Right renal cortex interstitium (tissue), 3 donors: ENCODE data around the gene COL1A1. TPM values are rescaled to one million over a fixed set of nuclear protein-coding genes. Genes with fewer than 3 reads are reported as not detected.

Experiments
- DNase-seq, 3 donors: peaks; one replicate each; pipeline ENCODE4 v3.0.0-alpha.2; 2013; ENCODE audit warnings: low read depth in 3 of 3, low spot score in 2 of 3
- polyA plus RNA-seq, 3 donors: library from polyadenylated mRNA; unstranded; fragments of 120-200 nt; gene quantifications; one replicate each; pipeline ENCODE4 v1.2.1, GENCODE V29; 2013; ENCODE audit not compliant: insufficient read length in 3 of 3

The COL1A1 gene
- polyA plus RNA-seq, 3 donors: 367 to 390 (median 375) TPM

DNA sequence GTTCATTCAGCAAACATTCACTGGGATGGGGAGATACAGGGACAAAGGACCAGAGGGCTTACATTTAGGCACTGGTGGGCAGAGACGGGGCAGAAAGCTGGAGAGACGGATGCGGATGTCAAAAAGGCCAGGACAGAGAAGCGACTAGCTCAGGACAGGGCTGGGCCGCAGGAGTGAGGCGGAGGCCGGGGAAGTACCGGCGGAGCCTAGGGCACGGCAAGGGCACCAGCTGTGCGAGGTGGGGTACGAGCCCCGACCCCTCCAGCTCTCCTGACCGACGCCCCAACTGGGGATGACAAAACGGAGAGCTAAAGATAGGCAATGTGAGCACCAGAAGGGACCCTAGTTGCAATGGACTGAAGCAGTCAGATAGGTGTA, 39.5 kb downstream of the COL1A1 start:
- no peak for DNase-seq

DNA sequence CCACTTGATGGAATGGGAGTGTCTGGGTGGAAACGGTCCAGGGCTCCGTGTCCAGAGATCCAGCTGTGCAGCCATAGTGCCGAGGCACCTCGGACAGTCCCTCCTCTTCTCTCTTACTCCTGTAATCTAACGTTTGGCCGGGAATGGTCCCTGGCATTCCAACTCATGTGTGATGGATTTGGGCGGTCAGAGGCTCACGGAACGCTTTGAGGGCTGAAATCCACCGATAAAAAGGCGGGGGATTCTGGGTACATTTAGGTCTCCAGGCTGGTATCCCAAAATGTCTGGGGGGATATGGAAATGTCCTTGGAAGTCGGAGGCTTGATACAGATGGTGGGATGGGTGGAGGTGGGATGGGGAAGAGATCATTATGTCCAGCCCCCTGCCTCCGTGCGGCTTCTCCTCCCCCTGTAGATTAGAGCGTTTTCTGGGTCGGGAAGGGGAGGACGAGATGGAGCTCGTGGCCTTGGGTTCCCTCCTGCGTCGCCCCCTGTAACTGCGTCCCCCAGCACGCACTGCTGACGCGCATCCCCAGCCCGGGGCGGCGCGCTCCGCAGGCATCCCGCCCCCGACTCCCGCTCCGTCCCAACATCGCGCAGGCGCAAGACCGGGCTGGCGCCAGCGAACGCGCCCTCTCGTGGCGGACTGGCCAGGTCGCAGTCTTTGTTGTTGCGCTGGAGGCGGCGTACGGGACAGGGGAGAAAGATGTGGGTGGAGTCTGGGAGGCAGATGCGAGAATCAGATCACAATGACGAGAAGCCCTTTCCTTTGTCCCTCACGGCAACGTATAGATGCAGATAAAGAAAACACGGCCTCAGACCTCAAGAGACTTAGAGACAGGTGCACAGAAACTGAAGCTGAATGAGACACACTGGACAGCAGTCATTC, 40.2 kb downstream of the COL1A1 start:
- DNase-seq: peak in 2 of 3 donors; percentile 84 to 89

DNA sequence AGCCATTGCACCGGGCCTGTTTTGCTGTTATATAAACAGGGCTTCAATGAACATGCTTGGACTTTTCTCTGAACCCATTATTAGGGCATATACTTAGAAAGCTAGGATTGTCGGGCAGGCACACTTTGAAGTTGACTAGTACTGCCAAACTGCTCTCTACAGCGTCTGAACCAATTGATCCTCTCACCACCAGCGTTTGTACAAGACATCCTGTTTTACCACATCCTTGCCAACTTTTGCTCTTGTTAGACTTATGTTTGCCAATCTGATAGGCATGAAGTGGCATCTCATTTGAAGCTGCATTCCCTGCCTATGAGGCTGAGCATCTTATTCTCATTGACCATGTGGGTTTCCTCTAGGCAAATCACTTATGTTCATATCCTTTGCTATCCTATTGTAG, 43.5 kb downstream of the COL1A1 start:
- DNase-seq: no peak

DNA sequence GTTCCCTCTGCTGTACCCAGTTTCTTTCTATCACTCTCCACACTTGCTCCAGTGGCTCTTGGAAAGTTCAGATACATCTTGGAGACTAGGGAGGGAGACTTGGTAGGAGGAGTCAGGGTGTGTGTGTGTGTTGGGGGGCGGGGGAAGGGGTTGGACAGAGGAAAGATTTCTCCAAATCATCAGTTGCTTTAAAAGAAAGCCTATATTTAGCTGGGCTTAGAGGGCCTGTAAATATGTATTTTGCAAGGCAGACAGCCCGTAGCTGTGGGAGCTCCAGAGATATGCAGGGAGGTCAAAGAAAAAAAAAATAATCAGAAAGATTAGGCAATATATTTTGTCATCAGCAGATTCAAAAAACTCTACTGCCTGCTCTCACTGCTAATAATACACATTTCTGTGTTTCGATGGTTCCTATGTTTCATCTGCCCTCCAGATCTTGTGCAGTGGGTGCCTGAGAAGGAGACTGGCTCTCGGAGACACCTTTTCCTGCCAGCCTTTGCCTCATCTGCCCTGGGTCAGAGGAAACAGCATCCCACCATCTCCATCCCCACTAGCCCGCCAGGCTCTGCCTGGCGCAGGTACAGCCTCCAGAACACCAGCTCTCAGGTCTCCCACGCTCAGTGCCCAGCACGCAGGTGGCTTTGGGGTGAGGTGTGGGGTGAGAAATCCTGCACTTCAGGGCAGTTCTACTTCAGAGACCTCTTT, 46.2 kb downstream of the COL1A1 start:
- no peak for DNase-seq

DNA sequence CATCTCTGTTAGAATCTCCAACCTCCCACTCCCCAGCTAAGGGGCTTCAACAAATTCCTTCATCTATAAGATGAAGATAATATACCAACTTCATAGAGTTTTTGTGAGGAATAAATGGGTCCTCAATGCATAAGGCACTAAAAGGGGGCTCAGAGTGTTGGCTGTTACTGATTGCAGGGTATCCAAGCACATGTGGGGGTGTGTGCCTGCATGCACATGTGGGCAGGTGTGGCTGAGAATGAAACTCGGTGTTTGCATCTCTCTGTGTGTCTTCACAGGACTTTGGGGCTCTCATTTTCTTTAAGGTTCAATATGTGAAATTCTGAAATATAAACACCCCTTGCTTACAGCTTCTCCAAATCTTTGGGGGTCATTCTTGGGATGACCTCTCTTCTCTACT, 46.8 kb downstream of the COL1A1 start:
- DNase-seq: no peak

DNA sequence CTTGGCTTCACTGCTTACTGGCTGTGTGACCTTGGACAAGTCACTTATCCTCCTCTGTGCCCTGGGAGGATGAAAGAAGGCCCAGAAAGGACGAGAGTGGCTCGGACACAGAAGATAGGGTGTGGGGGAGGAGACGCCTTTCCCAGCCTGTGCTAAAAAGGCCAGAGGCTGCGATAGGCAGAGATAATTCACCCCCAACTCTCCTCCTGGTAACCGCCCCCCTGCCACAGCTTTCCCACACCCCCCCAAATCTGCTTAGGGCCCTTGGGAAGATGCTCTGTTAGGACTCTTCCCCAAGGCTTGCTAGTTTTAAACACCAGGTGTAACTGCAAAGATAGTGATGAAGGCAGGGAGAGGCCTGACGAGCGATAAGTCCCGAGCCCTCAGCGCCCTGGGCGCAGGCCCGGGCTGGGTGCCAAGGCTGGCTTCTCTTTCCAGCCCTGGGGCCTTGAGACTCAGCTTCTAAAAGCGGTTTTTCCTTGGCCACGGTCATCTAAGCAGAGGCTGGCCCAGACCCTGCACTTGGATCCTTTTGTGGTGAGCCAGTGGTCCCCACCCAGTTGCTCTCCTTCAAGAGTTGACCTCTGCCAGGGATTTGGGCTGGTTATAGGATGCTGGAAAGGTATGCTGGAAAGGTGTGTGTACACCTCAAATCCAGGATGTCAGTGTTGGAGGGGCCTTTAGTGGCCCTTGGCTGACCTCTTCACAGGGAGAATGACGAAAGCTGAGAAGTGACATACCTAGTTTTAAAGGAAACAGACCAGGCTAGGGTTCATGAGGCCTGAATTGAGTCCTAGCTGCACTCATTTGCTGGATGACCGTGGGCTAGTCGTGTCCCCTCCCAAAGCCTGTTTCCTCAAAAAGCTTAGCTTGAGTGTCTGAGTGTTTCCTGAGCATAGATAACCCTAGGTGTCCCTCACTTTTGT, 47.5 kb downstream of the COL1A1 start:
- no peak for DNase-seq

DNA sequence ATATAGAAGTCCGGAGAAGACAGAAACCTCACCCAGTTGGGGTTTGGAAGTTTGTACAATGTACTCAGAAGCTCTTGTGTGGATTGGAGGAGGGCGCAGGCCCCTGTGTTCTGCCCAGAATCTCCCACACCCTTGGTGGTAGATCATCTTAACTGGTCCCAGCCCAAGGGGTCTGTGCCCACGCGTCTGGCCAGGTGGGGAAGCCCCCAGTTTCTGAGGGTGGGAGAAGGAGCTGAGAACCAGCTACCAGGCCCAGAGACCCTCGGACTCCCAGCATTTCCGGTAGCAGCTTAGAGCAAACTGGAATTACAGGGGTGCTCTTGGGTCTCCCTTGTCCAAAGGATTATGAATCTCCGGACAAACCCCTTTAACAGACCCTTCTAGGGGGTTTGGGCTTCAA, 48.7 kb downstream of the COL1A1 start:
- DNase-seq: no peak

DNA sequence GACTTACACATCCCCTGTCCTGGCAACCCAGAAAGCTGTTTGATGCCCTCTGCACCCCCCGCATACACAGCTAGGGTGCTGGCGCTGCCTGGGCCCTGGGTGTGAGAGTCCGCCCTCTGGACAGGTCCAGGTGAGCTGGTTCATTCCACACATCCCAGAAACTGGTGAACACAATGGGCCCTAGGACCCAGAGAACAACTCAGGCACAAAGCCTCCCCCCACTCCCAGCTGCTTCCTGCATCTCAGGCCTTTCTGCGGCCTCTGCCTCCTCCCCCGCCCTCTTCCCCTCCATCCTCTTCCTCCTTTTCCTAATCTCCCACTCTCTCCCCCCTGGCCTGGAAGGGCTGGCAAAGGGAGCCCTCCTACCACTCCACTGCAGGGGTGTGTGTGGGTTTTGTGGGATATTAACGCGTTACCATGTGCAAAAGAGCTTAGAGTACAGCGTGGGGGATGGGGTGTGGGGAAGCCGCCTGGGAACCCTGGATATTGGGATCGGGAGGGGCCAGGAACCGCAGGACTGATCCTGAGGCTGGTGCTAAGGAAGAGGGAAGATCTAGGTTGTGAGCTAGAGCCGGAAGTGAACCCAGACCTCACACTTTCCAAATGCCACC, 49.4 kb downstream of the COL1A1 start:
- peak in 1 of 3 donors; percentile 89 for DNase-seq

DNA sequence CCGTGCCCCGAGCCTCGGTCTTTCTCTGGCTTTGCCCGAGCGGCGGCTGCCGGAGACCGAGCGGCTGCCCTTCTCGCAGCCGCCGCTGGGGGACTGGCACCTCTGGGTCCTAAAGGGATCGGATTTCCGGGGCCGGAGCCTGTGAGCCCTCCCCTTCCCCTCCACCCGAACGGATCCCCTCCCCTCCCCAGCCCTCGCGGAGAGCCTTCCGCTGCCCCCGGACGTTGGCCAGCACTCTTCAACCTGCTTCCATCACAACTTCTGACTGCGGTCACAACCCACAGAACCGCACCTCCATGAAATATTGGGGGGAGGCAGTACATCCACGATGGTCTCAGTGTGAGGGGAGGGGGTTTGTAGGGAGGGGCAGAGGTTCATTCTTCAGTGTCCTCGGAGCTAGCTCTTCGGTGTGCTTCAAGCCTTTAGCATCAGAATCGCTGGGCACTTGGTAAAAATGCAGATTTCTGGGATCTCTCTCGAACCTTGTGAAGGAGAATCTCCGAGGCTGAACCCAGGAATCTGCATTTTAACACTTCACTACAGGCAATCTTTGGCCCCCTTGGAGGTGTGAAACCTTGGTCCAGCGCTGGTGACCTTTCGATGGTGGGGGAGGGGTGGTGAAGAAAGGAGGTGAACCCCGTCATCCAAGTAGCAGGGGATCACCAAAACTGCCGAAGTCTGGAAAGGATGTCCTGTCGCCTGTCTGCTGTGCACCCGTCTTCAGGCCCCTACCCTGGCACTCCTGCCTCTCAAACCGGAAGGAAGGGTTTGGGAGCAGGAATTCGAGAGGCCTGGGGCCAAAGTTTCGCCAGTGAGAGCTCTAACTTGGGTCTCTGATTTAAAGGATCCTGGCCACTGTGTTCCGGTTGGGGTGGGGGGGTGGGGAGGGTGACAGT, 50.1 kb downstream of the COL1A1 start:
- peak in 1 of 3 donors; percentile 86 for DNase-seq

DNA sequence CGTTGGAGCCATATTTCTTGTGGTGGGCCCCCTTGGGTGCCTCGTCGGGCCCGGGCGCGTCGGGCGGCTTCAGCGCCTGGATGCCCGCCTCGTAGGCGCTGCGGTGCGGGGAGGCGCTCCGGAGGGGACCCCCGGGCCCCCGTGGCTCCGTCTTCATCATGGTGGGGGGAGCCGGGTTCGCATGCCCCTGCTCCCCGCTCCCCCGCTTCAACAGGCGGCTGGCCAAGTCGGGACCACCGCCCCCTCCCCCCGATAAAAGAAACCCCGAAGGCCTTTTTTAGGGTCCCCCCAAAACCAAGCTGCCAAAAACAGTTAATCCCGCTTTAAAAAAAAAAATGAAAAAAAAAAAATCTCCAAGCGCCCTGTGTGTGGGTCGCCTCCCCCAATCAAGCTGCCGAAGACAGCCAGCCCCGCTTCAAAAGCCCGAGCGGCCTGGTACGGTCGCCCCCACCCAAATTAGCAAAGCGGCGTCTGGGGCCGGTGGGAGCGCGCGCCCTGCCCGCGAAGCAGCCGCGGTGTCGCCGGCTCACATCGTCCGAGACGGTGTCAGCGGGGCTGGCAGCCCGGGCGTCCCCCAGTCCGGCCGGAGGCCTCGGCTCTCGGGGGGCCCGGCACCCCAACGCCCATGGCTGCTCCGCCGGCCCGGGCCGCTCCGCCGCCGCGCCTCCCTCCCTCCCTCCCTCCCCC, 50.9 kb downstream of the COL1A1 start, which contains the start of gene PPP1R9B:
Gene PPP1R9B, minus strand, starts transcription at position 324 of the 687 bp plus-strand sequence. Its CDS starts 164 bp downstream, at position 160.
- no peak for DNase-seq

DNA sequence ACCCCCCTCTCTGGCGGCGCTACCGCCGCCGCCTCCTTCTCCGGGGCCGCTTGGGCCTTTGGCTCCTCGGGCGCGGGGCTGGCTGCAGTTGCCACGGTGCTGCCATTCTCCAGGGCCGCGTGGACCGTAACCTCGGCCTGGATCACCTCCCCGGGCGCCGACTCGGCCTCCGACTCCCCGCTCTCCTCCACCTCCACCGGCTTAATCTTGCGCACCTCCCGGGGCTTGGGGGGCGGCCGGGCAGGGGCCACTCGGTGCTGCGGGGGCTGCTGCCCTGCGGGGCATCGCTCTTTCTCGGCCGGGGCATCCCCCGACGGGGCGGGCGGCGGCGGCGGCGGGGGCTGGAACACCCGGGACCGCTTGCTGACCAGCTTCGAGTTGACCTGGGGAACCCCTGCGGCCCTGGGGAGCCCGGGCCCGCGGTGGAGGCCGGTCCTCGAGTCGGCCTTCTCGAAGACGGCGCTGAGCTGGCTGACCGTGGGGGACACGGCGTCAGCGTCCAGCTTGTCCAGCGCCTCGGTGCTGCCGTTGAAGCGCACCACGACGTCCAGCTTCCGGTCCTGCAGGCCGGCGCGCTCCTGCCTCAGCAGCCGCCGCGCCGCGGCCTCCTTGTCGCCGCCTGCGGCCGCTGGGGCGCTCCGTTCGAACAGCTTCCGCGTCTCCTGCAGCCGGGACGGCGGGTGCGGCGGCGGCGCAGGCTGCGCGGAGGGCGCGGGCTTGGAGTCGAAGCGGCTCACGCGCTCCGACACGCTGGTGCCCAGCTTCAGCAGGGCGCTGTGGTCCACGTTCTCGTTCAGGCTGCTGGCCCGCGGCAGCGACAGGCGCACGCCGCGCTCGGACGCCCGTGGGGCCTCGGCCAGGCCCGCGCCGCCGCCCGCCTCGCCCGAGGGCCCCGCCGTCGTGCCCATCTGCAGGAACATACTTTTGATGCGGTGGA, 51.7 kb downstream of the COL1A1 start:
- no peak for DNase-seq

DNA sequence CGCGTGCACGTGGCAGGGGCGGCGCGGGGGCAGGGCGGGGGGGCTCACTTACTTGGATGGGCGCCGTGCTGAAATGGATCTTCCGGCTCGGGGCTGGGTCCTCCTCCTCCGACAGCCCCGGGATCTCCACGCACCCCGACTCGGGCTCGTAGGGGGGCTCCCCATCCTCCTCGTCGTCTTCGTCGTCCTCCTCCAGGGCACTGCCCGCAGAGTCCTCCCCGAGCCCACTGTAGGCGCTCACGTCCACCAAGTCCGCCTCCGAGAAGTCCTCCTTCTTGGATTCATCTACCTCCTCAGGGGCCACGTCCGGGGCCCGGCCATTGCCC, 52.4 kb downstream of the COL1A1 start:
- DNase-seq: no peak

DNA sequence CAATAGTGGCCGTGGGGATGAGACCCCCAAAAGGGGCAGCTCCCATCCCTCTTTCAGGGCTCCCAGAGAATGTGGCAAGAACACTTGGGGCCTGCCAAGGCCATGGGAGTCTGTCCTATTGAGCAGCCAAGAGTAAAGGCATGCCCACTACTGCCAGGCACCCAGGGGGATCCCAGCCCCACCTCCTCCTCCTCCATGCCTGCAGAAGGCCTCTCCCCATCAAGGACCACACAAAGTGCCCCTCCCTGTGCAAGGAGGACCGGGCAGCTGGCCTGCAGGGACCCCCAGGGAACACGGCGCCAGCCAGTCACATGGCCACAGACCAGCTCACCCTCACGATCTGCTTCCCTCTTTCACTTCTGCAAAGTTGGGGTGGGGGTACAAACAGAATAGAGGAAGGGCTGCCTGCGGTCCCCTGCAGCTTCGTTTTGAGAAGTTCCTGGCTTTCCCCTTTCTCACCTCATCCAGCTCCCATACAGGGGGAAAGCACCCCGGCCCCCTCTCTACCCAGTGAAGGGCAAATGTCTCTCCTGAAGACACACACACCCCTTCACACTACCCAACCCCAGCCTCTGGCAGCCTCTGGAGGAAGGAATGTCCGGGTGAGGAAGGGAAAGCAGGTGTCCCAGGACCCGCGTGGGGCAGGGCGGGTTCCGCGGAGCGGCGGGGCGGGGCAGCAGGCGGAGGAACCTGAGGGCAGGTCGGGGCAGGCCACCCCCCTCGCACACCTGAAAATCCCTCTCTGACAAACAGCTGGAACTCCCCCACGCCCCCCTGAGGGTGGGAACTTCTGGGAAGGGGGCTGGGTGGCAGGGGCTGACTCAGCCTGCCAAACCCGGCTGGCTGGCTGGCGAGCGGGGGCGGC, 53.0 kb downstream of the COL1A1 start:
- DNase-seq: no peak

DNA sequence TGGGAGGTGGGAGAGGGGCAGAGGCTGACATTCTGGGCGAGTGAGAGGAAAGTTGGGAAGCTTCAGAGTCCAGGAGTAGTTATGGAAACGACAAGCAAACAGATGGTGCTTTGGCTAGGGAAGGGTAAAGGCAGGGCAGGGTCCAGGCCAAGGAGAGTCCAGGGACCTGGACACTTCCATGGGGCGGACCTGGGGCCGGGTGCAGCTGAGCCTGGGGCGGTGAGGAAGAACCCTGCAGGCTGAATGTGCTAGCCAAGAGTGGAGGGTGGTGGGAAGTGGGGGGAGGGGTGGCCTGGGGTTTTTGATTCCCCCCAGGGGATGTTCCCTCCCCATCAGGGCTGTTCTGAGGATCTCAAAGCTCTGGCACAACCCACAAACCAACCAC, 53.6 kb downstream of the COL1A1 start:
- no peak for DNase-seq

DNA sequence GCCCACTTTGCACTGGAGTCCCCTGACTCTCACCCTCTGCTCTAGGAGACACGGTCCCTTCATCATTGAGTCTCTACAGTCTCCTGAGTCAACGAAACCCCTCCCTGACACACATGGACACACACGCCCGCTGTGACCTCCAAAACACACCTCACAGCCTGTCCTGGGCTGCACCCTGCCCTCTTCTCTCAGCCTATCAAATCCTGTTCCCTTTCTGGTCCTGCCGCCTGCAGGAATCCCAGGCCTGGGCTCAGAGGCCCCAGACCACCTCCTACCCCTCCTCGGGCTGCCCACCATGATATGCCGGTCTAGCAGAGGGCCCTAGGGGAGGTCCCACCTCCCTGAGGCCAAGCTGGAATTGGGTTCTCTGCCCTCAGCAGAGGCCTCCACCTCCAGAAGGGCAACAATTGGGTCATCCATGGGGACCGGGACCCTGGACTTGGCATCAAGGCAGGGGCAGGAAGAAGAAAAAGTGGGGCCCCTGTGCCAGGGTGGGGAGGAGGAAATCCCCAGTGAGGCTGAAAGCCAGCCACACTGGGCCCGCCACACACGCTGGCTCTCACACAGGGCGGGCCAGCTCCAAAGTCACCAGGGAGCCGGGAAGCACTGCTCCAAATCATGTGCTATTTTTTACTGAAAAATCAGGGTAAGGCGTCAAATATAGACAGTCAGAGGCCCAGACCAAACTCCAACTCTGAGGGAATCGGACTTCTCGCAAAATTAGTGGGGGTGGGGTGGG, 54.3 kb downstream of the COL1A1 start:
- DNase-seq: no peak

DNA sequence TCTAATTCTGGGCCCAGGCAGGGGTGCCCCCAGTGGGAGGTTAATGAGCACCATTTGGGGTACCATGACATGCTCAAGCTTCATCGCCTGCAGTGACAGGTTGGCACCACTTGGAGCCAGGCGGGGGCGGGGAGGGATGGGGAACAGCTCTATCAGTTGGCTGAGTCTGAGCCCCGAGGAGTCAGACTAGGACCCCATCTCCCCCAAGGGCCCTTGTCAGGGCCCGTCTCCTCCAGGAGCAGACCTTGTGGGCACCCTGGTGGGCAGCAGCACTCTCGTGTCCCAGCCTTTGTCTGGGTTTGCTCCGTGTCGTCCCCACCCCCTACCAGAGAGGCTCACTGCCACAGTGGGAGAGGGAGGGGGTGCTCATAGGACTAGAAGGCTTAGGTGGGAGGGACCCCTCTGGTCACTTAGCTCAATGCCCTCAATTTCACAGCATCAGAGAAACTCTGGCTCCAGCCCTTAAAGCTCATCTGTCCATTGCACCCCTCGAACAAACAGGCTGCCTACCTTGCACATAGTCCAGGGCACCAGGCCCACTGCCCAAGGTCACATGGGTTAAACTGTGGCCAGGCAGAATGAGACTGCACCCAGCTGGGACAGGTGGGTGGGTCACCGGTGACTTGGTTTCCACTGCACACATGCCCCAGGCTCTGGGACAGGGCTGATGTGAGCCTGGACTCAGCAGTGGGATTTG, 55.1 kb downstream of the COL1A1 start:
- no peak for DNase-seq
